Liver (tissue), 2 donors: Measurements from ENCODE around the gene ERI2.

ENCODE experiments used
- CTCF ChIP-seq: fragments of 150-350 bp; IDR thresholded peaks from 2 replicates; pipeline ENCODE4 v1.5.1; 2017; ENCODE audit warnings: improper control_type of control experiment, low read depth, low read length; ENCODE audit not compliant: missing input control
- YY1 ChIP-seq: IDR thresholded peaks from 2 replicates; pipeline ENCODE4 v1.6.1; 2016; ENCODE audit warnings: antibody characterized with exemption, mild to moderate bottlenecking
- donor health status: healthy.

- TF ChIP-seq CTCF (no peak), YY1 (no peak)
Observed at GRCh38 chr16:20747030-20747816, 59.0 kb downstream of the ERI2 start.
